IPS-11a (cell line): ENCODE measurements around the gene DGKG.

Source experiments
- H3K4me3 ChIP-seq: one replicate; pipeline ENCODE4 v1.5.1; 2013; ENCODE audit warnings: low read depth, low read length, control low read depth

Gene DGKG

DNA sequence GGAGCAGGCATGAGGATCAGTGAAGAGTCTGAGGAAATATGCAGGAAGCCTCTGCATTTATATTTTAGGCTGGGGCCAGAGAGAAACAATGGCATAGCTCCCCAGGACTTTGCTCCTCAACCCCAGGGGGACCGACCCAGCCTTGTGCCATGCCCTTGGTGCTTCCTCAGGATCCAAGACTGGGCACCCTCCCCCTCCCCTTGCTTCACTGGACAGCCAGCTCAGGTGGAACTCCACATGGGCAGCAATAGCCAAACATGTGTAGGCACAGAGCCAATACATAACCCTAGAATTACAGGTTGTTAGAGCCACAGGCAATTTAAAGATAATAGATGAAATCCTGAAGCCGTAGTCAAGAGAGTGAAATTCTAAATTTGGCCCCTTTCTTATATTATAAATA lies 180.1 kb downstream of the DGKG start:
- H3K4me3 ChIP-seq, result no peak overlapping the region

DNA sequence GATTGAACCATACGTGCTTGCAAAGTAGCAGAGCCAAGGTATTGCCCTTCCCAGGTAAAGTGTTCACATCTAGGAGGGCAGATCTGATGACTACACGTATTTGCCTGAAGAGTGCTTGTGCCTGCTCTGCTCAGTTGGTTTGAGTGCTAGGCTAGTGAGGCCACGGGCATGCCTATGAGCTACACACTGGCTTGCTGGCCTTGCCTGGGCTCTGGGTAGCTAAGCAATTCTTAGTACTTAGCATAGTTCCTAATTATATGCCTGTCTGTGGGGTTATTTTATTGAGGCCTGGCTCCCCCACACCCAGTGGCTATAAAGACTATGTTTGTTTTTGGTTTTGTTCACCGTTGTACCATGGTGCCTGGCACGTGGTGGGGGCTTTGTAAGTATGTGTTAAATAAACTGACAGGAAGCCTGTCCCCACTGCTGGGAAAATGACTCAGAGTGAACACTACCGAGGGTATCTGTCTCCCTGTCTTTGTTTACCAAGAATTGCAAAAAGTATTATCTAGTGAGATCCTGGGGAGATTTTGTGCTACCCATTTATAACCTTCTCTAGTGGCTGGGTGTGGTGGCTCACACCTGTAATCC lies 181.0 kb downstream of the DGKG start:
- no peak overlapping the region for H3K4me3 ChIP-seq

DNA sequence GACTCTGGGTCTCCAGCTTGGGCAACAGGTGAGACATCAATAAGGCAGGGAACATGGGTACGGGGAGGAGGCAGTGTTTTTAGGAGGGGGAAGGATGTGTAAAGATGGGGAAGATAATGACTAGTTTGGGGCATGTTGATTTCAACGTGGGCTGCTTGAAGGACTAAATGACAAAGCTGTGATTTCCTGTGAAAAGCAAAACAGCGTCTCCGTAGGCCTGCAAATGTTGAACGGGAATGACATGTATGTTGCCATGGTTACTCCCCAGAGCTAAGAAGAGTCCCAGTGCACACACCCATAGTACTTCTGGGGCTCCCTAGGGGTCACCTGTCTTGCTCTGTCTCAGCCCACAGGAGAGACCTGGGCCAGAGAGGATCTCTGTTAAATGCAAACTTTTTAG lies 181.9 kb downstream of the DGKG start:
- H3K4me3 ChIP-seq, result no peak overlapping the region

DNA sequence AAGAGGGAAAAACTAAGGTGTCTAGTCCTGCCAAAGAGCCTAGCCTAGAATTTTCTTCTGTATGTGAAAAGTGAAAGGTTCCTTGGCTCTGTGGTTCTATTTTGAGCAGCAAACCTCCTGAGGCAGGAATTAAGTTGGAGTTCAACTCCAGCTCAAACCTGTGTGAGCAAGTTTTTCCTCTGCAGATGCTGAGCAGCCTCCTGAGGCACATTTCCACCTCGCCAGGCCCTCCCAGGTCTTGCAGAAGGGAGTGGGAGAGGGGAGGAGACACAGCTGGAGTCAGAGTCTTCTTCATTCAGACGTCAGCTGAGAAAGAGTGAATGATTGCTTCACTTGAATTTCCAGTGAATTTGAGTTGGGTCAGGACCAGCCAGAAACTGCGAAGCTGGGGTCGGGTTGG lies 183.6 kb downstream of the DGKG start:
- no peak overlapping the region for H3K4me3 ChIP-seq

DNA sequence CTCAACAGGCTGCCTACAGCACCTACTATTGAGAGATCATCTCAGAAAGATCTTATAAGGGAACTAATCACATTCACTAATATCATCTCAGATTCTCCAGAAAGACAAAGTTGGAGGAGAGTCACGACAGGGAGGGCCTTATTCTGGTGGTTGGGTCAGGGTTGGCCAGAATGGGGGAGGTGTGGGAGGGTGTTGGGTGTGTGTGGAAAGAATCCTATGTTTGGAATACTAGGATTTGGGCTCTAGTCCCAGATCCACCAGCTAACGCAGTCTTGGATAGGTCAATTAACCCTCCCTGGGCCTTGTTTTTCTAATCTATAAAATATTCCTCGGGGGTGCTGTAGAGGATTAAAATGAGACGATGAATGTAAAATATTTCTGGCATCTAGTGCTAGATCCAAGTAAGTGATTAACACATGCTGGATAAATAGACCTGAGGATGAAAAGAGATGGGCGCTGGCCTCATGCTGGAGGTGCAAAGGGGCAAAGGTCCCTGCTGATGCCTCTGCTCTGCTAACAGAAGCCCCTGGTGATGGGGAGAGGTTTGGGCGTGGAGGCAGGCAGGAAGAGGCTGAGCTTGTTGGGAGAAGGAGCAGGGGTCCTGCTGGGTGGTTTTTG lies 185.6 kb downstream of the DGKG start:
- no peak overlapping the region for H3K4me3 ChIP-seq

DNA sequence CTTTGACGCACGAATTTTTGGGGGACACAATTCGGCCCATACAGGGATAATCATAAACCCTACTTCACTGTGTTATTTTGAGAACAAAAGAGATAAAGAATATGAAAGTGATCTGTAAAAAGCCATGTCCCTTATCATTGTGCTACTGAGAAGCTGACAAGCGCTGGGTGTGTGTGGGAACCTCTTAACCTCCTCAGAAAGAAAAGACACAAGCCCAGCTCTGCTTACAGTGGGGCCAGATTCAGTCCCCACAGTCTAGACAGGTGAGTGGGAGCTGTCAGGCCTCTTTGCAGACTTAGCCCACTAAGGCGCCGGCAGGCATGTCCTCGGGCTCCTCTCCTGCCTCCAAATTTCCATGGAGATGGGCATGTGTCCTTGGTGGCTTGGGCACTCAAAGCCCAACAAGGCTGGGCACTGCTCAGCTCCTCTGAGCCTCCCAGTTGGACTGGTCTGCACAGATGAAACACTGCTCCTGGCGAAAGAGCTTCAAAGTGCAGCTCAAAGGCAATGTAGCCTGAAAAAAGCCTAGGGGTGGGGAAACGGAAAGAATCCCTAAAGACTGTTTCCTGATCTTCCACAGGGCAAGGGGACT lies 188.7 kb downstream of the DGKG start:
- H3K4me3 ChIP-seq, result no peak overlapping the region

DNA sequence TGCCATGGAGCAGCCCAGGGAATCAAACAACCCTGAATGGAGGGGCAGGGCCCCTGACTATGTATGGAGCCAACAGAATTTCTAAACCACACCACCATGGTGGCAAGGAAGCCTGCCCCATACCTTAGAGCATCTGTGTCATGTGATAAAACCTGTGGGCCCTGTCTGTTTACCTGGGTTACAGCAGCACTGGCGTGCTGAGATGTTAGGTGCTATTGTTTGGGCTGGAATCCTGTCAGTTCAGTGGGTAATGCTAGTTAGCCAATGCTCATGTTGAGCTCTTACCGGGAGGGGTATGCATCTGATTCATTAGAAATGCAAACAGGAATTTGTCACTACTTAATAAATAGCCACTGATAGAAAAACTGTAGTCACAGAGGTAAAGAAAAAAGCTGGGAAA lies 189.7 kb downstream of the DGKG start:
- H3K4me3 ChIP-seq, result no peak overlapping the region

DNA sequence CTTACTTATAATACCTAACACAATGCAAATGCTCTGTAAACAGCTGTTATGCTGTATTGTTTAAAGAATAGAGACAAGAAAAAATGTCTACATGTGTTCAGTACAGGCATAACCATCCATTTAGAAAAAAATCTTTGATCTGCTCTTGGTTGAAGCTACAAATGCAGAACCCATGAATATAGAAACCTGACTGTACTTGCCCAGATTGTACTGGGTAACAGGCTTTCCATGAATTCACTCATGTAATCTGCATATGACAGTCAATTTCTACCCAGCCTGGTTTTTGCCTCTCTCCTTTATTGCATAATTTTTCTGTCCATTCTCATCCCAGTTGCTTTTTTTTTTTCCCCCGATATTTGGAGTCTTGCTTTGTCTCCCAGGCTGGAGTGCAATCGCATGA lies 190.5 kb downstream of the DGKG start:
- no peak overlapping the region for H3K4me3 ChIP-seq

DNA sequence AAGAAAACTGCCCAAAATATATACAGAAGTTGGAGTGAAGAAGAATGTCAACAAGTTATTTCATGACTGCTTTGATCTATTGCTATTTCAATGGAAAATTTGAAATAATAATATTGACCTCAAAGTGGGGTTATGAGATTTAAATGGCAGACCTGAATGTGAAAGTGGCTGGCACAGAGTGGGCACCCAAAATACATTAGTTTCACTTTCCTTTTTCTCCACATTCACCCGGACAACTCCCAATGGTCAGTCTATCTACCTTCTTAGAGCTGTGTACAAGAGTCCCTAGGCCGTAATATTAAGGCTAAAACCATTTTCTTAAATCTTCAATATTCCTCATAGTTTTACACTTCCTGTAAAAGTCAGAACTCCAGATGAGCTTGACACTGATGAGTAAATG lies 191.5 kb downstream of the DGKG start:
- H3K4me3 ChIP-seq, result no peak overlapping the region

DNA sequence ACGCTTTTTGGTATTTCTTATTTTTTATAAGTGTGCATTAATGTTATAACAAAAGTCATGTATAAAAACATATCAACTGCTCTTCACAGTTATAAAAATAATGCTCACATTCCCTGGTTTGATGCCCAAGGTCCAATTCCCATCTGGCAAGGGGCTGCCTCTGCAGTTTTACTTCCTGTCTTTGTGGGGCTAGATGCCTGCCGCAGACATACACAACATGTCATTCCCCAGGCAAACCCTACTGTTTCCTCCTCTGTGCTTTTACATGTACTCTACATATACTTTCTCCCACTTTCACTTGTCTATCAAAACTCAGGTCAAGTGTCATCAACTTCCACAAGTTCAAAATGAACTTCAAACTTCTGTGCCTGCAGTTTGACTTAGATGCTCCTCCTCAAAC lies 192.7 kb downstream of the DGKG start:
- H3K4me3 ChIP-seq, result no peak overlapping the region

DNA sequence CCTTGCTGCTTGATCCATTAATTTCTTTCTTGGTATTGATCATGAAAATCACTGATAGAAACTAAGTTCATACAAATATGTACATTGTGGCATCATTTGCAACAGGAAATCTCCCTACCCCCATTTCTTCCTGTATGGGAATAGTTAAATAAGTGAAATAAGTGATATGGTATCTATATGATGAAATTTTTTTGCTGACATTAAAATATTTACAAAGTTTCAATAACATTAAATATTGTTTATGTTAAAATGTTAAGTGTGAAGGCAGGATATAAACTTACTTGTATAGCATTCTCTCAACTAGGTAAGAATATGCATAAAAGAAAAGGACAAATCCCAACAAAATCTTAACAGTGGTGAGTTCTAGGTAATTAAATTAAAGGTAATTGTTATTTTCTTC lies 193.1 kb downstream of the DGKG start:
- no peak overlapping the region for H3K4me3 ChIP-seq

DNA sequence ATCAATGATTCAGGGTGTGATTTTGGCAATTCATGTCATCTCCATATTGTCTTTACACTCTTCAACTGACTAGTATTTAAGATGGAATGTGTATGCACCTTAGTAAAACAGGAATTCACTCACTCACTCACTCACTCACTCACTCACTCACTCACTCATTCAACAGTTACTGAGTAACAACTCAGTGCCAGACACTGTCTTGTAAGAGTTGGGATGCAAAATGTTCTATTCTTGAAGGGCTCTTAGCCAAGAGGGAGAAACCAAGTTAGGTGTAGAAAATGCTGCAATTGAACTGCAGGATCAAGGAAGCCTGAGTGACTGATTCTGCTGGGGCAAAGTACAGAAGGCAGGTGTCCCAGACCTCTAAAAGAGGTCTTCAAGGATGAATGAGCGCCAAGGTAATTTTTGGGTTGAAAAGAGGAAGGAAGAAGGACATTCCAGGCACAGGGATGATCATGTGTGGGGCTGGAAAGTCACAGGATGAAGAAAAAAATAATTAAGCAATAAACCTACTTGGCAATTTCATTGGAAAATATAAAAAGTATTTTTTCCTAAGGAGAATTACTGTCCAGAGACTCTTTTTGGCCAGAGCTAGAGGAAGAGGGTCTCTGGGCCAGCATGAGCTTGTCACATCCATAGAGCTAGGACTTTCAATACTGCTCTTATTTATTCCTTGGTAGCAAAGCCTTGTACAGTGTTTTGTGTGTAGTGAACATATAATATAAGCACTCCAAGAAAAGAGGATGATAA lies 194.2 kb downstream of the DGKG start:
- no peak overlapping the region for H3K4me3 ChIP-seq

DNA sequence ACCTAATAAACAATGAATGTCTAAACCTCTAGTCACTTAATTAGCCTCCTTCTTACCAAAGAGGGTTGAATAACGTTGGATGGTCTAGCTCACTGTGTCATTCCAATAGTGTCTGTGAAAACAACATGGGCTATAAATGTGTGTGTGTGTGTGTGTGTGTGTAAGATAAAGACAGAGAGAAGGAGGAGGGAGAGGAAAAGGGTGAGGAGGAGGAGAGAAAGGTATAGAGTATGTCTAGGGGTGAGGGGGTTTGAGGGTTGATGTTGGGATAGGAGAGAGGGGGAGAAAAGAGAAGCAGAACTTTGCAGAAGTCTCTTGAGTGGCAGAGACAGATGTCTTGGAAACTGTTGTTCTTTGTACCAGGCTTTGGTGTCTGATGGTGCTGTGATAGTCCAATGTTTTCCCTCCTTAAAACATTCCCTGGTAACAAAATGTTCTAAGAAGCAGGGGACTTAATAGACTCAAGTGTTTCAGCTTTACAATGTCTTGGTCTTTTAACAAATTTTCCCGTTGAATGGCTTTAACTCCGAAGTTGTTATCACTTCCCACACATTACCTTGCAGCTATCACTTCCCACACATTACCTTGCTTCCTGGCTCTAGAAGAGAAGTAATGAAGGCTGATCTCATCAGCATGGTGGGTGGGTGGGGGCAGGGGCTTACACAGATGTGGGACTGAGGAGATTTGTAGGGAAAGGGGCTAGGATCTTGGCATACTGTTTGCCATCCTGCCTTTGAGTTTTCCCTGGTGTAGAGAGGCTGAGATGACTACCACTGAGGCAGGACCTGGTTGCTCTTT lies 195.3 kb downstream of the DGKG start:
- H3K4me3 ChIP-seq, result no peak overlapping the region

DNA sequence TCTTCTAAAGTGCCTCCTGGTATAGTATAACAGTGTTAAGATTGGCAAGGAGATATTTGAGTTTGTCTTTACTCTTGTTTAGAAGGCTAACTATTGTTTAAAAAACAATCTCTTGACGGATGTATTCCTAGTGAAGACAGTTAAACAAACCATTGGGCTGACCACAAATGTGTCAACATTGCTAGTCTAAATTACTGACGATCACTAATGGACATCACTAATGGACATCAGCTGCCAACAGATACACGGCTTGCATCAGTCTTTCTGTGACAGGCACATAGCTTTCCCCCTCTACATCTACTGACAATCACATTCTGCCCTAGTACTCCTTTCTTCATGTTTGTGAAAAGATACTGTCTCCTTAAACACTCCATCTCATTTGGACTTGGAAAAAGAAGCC lies 196.0 kb downstream of the DGKG start:
- H3K4me3 ChIP-seq, result no peak overlapping the region

DNA sequence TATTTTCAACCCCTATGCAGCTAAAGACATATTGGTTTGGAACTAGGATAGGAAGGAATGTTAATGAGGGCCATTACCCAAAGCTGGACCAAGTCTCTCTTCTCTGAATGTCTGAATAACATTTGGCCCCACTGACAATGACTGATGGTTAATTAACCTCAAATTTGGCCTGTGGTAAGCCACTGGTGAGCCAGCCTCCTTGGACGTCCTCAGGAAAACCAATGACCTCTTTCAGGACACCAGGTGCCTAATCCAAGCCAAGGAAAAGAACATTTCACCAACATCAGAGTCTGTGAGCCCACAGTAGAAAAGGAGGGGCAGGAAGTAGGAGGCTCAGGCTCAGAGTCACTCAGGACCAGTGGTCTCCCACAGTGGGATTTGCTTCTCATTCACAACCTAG lies 196.7 kb downstream of the DGKG start:
- no peak overlapping the region for H3K4me3 ChIP-seq

DNA sequence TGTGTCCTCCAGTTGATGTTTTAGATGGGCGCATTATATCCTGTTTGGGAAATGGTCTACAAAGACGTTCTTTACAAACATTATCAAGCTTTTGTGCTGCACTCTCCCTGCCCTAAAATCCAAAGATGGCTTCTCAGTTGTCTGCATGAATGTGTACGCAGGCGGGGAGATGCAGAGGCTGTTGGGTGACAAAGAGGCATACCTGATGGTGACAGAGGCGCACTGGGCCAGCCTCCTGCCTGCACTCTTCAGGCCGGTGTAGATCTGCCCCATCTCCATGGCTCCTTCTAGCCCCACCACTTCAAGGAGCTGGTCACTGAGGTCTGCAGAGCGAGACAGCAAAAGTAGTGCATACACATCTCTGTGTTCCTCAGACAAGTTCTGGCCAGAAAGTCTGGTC lies 197.3 kb downstream of the DGKG start:
- H3K4me3 ChIP-seq, result no peak overlapping the region

DNA sequence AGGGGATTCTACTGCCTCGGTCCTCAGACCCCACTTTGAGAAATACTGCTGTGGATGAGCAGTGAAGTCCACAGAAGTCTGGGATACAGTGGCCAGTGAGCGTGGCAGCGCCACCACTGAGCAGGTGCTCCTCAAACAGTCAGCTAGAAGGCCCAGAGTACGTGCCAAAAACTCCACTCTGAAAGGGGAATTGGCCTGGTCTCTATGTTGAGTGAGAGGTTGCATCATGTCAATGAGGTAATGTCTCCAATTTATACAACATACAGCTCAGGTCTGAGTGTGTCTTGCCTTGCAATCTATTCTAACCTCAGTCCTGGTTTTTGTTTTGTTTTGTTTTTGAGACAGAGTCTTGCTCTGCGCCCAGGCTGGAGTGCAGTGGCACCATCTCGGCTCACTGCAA lies 199.8 kb downstream of the DGKG start:
- no peak overlapping the region for H3K4me3 ChIP-seq

DNA sequence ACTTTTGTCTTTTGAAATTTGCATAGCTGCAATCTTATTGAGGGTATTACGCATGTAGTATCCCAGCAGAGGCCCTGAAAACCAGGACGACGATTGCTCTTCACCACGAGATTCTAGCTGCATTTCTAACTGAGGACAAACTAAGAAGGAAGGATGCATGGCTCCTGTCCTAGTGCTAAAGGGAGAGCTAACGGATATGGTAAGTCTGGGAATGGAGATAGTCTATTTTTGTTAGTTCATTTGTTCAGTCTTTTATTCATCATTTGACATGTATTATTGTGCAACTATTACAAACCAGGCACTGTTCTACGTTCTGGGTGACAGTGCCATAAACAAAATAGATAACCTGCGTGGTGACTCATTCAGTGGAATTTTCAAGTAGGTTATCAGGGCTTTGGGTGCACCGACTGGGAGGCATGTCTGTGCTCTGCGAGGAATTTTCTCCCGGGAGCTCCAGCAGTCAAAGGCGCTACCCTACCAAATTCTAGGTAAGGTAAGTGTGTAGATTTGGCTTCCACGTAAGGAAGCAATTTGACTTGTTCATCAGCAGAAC lies 201.3 kb downstream of the DGKG start:
- H3K4me3 ChIP-seq, result no peak overlapping the region

DNA sequence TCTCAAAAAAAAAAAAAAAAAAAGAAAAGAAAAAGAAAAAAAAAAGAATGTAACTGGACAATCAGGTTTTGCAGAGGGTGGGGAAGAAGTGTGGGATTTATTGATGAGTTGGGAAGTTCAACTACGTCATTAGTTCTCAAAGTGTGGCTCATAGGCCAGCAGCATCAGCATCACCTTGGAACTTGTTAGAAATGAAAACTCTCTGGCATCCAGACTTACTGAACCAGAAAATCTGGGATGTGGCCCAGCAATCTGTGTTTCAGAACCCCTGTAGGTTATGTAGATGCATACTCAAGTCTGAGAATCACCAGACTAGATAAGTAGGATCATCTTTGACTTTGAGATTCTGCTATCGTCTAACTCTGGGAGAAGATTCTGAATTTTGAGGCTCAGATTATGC lies 207.4 kb downstream of the DGKG start:
- H3K4me3 ChIP-seq, result no peak overlapping the region

DNA sequence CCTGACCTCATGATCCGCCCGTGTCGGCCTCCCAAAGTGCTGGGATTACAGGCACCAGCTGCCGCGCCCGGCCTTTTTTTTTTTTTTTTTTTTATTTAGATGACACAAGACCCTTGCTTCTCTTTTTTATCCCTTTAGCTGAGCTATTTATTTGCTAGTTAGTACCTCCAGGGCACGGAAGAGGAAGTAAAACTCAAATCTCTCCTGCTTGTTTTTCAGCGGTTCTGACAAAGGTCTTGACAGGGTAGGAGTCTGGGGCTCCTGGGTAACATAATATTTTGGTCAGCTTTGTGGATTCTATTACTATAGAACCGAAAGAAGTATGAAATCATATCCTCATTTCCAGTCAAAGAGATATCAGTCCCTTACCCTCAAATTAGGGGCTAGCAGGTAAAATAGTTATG lies 209.1 kb downstream of the DGKG start:
- no peak overlapping the region for H3K4me3 ChIP-seq

DNA sequence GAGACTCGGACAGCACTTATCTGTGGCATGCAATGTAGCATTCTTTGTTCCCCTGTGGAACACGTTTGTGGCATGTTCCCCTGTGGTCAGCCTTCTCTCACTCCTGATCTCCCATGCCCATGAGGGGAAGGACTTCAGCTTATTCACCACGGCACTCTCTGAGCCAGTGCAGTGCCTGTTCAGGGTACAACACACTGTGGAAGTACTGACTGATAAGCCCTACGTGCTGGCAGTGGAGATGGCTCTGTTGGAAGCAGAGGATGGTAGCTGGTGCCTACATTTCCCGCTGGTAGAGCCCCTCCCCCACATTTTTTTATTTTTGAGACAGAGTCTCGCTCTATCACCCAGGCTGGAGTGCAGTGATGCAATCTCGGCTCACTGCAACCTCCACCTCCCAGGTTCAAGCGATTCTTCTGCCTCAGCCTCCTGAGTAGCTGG lies 209.7 kb downstream of the DGKG start:
- H3K4me3 ChIP-seq, result no peak overlapping the region
